Endothelial cell of umbilical vein (primary cell): ENCODE results near the gene PDE11A. TPM values are rescaled to one million over a fixed set of nuclear protein-coding genes. Genes with fewer than 3 reads are reported as not detected.

ENCODE experiments used
- BruUV-seq: library from RNA; stranded (reverse); fragments of 400-500 nt; replicated peaks from 2 replicates; lab custom pipeline; 2021; lab: Mats Ljungman, UMichigan
- CTCF ChIA-PET: fragments of 300-600, 350-600 bp; sonication (Branson Sonifier 250); formaldehyde crosslinking; loops from one replicate; lab custom pipeline; 2021; ENCODE audit warnings: antibody characterized with exemption, inconsistent platforms; lab: Charles Lee
- POLR2A ChIA-PET: fragments of 300-600, 350-600 bp; sonication (Branson Sonifier 250); formaldehyde crosslinking; loops from one replicate; lab custom pipeline; 2021; ENCODE audit warnings: antibody characterized with exemption, inconsistent platforms; lab: Charles Lee
- DNase-seq: peaks from one replicate; pipeline ENCODE4 v3.0.0-alpha.2; 2011; ENCODE audit warnings: low read depth, low spot score
- FAIRE-seq: peaks from 2 replicates; lab custom pipeline; 2011; peaks lifted over from hg19 to GRCh38; lab: Jason Lieb, UNC
- H2AFZ ChIP-seq: 2 replicates; pipeline ENCODE4 v1.6.0; 2012; ENCODE audit warnings: low read depth, low read length, control low read depth, inconsistent platforms
- H3K27ac ChIP-seq: 2 replicates; pipeline ENCODE4 v1.5.1; 2011; ENCODE audit warnings: low read depth, mild to moderate bottlenecking, control low read depth, low read length, moderate library complexity; ENCODE audit not compliant: insufficient read depth
- H3K27me3 ChIP-seq, 2 experiments: 2 replicates each; pipeline versions ENCODE4 v1.6.0 to v1.6.1; 2011; ENCODE audit warnings: low read length in 2 of 2, mixed read lengths in 1 of 2; ENCODE audit not compliant: control insufficient read depth in 2 of 2, insufficient read depth in 2 of 2
- H3K36me3 ChIP-seq, 2 experiments: 2 replicates in 1 of 2; 3 replicates in 1 of 2; pipeline ENCODE4 v1.5.1; 2011; ENCODE audit warnings: low read length in 2 of 2, mild to moderate bottlenecking in 1 of 2, moderate library complexity in 1 of 2; ENCODE audit not compliant: control insufficient read depth in 2 of 2, insufficient read depth in 2 of 2; ENCODE audit errors: extremely low read depth in 1 of 2
- H3K4me1 ChIP-seq: 3 replicates; pipeline ENCODE4 v1.5.1; 2011; ENCODE audit warnings: mild to moderate bottlenecking, low read length; ENCODE audit not compliant: control insufficient read depth, insufficient read depth; ENCODE audit errors: extremely low read depth
- H3K4me2 ChIP-seq: 2 replicates; pipeline ENCODE4 v1.6.1; 2011; ENCODE audit warnings: low read length, control low read depth, mixed read lengths; ENCODE audit not compliant: insufficient read depth
- H3K4me3 ChIP-seq, 3 experiments: fragments of 200-600 bp in 1 of 3; sonication (generic), shearing (Covaris generic) in 1 of 3; replicated peaks in 1 of 3; 2 replicates each; pipeline ENCODE4 v1.5.1; 2011 to 2016; ENCODE audit warnings: control low read depth in 3 of 3, low read length in 3 of 3, mild to moderate bottlenecking in 2 of 3, inconsistent platforms in 1 of 3, low read depth in 1 of 3, moderate library complexity in 1 of 3; ENCODE audit not compliant: insufficient read depth in 1 of 3
- H3K79me2 ChIP-seq: 2 replicates; pipeline ENCODE4 v1.6.0; 2012; ENCODE audit warnings: low read length, inconsistent platforms; ENCODE audit not compliant: control insufficient read depth, insufficient read depth
- H3K9ac ChIP-seq: replicated peaks from 2 replicates; pipeline ENCODE3; 2011; ENCODE audit warnings: low read length, control low read depth; ENCODE audit not compliant: insufficient read depth; ENCODE audit errors: extremely low read depth
- H3K9me1 ChIP-seq: replicated peaks from 3 replicates; pipeline ENCODE4 v1.6.0; 2011; ENCODE audit warnings: mild to moderate bottlenecking, low read length; ENCODE audit not compliant: control insufficient read depth, insufficient read depth; ENCODE audit errors: extremely low read depth
- H3K9me3 ChIP-seq: replicated peaks from 2 replicates; pipeline ENCODE4 v1.5.1; 2012; ENCODE audit warnings: low read length, inconsistent platforms; ENCODE audit not compliant: control insufficient read depth, insufficient read depth
- H4K20me1 ChIP-seq: replicated peaks from 2 replicates; pipeline ENCODE3; 2011; ENCODE audit warnings: mild to moderate bottlenecking, low read length; ENCODE audit not compliant: control insufficient read depth, insufficient read depth; ENCODE audit errors: extremely low read depth
- EZH2 ChIP-seq: IDR thresholded peaks from 2 replicates; pipeline ENCODE4 v1.6.1; 2012; ENCODE audit warnings: borderline replicate concordance, low read depth, mild to moderate bottlenecking, moderate library complexity, low read length, inconsistent platforms; ENCODE audit not compliant: severe bottlenecking
- FOS ChIP-seq: IDR thresholded peaks from 2 replicates; pipeline ENCODE4 v1.6.1; 2011; ENCODE audit warnings: mild to moderate bottlenecking, low read length, moderate library complexity, borderline replicate concordance; ENCODE audit not compliant: insufficient read depth
- GATA2 ChIP-seq: IDR thresholded peaks from 2 replicates; pipeline ENCODE4 v1.7.0; 2011; ENCODE audit warnings: low read depth, mild to moderate bottlenecking, moderate library complexity, mixed read lengths, low read length; ENCODE audit not compliant: insufficient read length, insufficient read depth
- JUN ChIP-seq: IDR thresholded peaks from 2 replicates; pipeline ENCODE4 v1.6.1; 2011; ENCODE audit warnings: borderline replicate concordance, low read depth; ENCODE audit not compliant: insufficient read length, insufficient read depth
- MYC ChIP-seq: IDR thresholded peaks from one replicate; pipeline ENCODE4 v1.6.1; 2011; ENCODE audit warnings: mild to moderate bottlenecking, low read depth, low read length
- POLR2A ChIP-seq: IDR thresholded peaks from 2 replicates; pipeline ENCODE4 v1.6.1; 2012; ENCODE audit warnings: low read depth, mild to moderate bottlenecking, control low read depth, low read length
- POLR2AphosphoS5 ChIP-seq: IDR thresholded peaks from 2 replicates; pipeline ENCODE4 v1.6.1; 2012; ENCODE audit warnings: low read depth, mild to moderate bottlenecking, control low read depth, low read length, moderate library complexity; ENCODE audit not compliant: insufficient read depth
- dilution Hi-C: fragments of 300-500 bp; cut with MboI; formaldehyde crosslinking; loops from one replicate; pipeline ENCODE4 v1.15.0; 2019; ENCODE audit warnings: low sequenced_read_pairs; ENCODE audit not compliant: extremely low pct_ligation_motif_present
- intact Hi-C: fragments of 100-400 bp; cut with micrococcal nuclease; formaldehyde crosslinking; loops from one replicate; pipeline ENCODE4 v1.10.0; 2022
- polyA plus RNA-seq, 4 experiments: library from polyadenylated mRNA; depleted of rRNA in 3 of 4; stranded (reverse) in 3 of 4; unstranded in 1 of 4; fragments of >200 nt; gene quantifications; 2 replicates each; pipeline versions ENCODE4 v1.2.1 to v1.2.3, GENCODE V29; 2011 to 2012; ENCODE audit warnings: missing spikeins in 1 of 4
- total RNA-seq: library from RNA; stranded (reverse); gene quantifications from 2 replicates; pipeline ENCODE4 v1.2.3, GENCODE V29; 2021
- TF ChIP-seq, protein P1 (sequence below), 2 donors: IDR thresholded peaks; 1 replicate in 1 of 2; 2 replicates in 1 of 2; pipeline ENCODE4 v1.5.1; 2011; ENCODE audit warnings: low read length in 2 of 2, mild to moderate bottlenecking in 2 of 2, moderate library complexity in 2 of 2, control low read depth in 1 of 2, inconsistent platforms in 1 of 2, low read depth in 1 of 2; ENCODE audit not compliant: insufficient read depth in 1 of 2; ENCODE audit errors: extremely low read depth in 1 of 2
- TF ChIP-seq, protein P2 (sequence below): IDR thresholded peaks from 2 replicates; pipeline ENCODE4 v1.6.1; 2011; ENCODE audit not compliant: insufficient read depth, insufficient read length

Gene PDE11A
- total and polyA plus RNA-seq, 2 donors (not counting 3 experiments of a cell fraction or from before 2014, with no cell fraction given): 0.07 to 0.51 TPM

DNA sequence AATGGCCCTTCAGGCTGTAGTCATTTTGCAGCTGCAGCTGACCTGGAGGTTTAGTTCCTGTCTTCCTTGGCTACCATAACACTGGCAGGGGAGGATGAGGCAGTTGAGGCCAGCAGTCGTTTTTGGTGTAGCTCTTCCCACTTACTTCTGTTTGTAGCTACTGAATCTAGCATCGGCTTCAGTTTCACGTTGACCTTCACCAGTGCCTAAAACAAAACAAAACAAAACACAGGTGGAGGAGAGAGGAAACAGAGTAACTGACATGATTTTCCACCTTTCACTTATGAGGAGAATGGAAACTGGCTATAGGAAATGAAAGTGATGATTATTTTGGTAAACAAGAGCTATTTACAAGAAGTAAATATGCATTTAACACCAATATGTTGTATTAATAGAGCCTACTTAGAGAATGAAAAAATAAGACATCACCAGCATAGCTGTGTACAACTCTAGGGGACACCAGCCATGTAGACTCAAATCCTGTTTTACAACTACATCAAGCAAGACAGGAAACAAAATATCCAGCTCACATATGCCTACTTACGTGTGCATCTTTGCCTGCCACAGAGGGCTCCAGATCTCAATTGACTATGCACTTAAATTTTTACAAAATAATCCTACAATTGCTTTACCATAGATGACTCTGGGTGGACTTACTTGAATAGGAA is 443.1 kb downstream of the PDE11A start:
- Histone ChIP-seq H3K4me3 (no peak overlapping the region), H3K9me1 (no peaks in the 10 kb centered on the region), H3K27me3 (no peaks in the 10 kb centered on the region), H2AFZ (no peak overlapping the region), H3K4me1 (peaks cover 11% of the 10 kb centered on the region), H3K9me3 (no peaks in the 10 kb centered on the region), H3K9ac (no peak overlapping the region), H3K27ac (no peak overlapping the region), H4K20me1 (no peaks in the 10 kb centered on the region), H3K4me2 (no peak overlapping the region), H3K36me3 (no peaks in the 10 kb centered on the region), H3K79me2 (no peaks in the 10 kb centered on the region)
- no TSS peak for BruUV-seq
- DNase-seq (no peak), FAIRE-seq (no peak)
- intact Hi-C loops: no loop called here
- TF ChIP-seq, protein P1, sequence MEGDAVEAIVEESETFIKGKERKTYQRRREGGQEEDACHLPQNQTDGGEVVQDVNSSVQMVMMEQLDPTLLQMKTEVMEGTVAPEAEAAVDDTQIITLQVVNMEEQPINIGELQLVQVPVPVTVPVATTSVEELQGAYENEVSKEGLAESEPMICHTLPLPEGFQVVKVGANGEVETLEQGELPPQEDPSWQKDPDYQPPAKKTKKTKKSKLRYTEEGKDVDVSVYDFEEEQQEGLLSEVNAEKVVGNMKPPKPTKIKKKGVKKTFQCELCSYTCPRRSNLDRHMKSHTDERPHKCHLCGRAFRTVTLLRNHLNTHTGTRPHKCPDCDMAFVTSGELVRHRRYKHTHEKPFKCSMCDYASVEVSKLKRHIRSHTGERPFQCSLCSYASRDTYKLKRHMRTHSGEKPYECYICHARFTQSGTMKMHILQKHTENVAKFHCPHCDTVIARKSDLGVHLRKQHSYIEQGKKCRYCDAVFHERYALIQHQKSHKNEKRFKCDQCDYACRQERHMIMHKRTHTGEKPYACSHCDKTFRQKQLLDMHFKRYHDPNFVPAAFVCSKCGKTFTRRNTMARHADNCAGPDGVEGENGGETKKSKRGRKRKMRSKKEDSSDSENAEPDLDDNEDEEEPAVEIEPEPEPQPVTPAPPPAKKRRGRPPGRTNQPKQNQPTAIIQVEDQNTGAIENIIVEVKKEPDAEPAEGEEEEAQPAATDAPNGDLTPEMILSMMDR (IDR thresholded peaks at IDR 0.05; ENCODE audit: extremely low read depth in 1 of 2, insufficient read depth in 1 of 2, low read depth in 1 of 2, low read length in 2 of 2): no peak
- TF ChIP-seq EZH2 (no peak), GATA2 (no peak), JUN (no peak), MYC (no peak), FOS (no peak), POLR2AphosphoS5 (no peak), POLR2A (no peak)
- TF ChIP-seq, protein P2, sequence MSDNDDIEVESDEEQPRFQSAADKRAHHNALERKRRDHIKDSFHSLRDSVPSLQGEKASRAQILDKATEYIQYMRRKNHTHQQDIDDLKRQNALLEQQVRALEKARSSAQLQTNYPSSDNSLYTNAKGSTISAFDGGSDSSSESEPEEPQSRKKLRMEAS: no peak
- POLR2A ChIA-PET: no interaction called here
- CTCF ChIA-PET: interaction anchor here (1.3 to 1.6 kb wide), 2 partner anchors 14 to 25 kb away, joined by 3 to 6 read pairs; no protein-coding TSS in a partner anchor
- dilution Hi-C loops: no loop called here
